SH-SY5Y (cell line): Measurements from ENCODE around the gene NTSR1.

ENCODE experiments used
- GATA2 ChIP-seq: IDR thresholded peaks from 2 replicates; pipeline ENCODE4 v1.6.1; 2011; ENCODE audit warnings: mild to moderate bottlenecking, low read depth, low read length
- GATA3 ChIP-seq: IDR thresholded peaks from 2 replicates; pipeline ENCODE4 v1.6.1; 2011; ENCODE audit warnings: low read depth, mild to moderate bottlenecking, low read length, moderate library complexity

DNA sequence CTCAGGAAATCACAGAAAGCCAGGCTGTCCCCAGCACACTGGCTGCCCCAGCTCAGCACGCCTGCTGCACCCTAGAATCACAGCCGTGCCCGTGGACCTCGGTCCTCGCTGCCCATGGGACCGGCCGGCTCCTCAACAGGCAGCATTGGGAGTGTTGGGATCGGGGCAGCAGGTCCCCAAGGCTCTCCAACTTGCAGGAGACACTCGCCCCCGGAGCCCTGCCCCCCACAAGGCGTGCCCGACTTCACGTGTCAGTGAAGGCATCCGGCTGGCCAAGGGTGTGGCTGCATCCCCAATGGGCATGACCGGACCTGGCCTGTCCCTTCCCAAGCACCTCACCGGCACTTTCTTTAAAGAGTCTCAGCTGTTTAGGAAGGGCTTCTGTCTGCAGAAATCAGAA lies 3.0 kb upstream of the NTSR1 start:
- TF ChIP-seq GATA2, result no peak
- no peak for TF ChIP-seq GATA3
